HCT116 (cell line): ENCODE data around the gene NLRC5. TPM values are rescaled to one million over a fixed set of nuclear protein-coding genes. Genes with fewer than 3 reads are reported as not detected.
"Not testable (repeated sequence)": the region's sequence is repeated elsewhere in the genome, so short reads cannot be mapped to it uniquely, and the experiment has no call there.

Experiments used
- ATAC-seq: fragments of 200-7000 bp; cut with Tn5 transposase; 2 replicates; pipeline ENCODE4 v1.9.1; 2020; ENCODE audit warnings: mild to moderate bottlenecking, moderate library complexity
- BruUV-seq: library from RNA; stranded (reverse); fragments of 400-500 nt; replicated peaks from 2 replicates; lab custom pipeline; 2021; lab: Mats Ljungman, UMichigan
- CTCF ChIA-PET: fragments of 300-600 bp; sonication (Branson Sonifier 250); formaldehyde crosslinking; loops from one replicate; lab custom pipeline; 2021; ENCODE audit warnings: antibody characterized with exemption; lab: Charles Lee
- POLR2A ChIA-PET: fragments of 300-600, 350-600 bp; sonication (Branson Sonifier 250); formaldehyde crosslinking; loops from one replicate; lab custom pipeline; 2021; ENCODE audit warnings: antibody characterized with exemption; lab: Charles Lee
- RAD21 ChIA-PET, 2 experiments: fragments of 300-600 bp; sonication (Branson Sonifier 250); formaldehyde crosslinking; loops; one replicate each; lab custom pipeline; 2023; ENCODE audit warnings: low total read pairs in 2 of 2; ENCODE audit not compliant: uncharacterized antibody in 2 of 2, unreplicated experiment in 2 of 2, low non-redundant PET in 1 of 2; lab: Charles Lee
- DNase-seq: peaks from one replicate; pipeline ENCODE4 v3.0.0-alpha.2; 2010; ENCODE audit warnings: low read depth, low spot score
- H2AFZ ChIP-seq: fragments of 200-600 bp; shearing (Covaris generic), sonication (generic); 2 replicates; pipeline ENCODE4 v1.6.1; 2017; ENCODE audit warnings: low read depth, mixed run types, mixed read lengths, antibody characterized with exemption, low read length; ENCODE audit not compliant: poor library complexity, severe bottlenecking
- H3K27ac ChIP-seq: 2 replicates; pipeline ENCODE4 v1.5.1; 2012; ENCODE audit warnings: low read depth, low read length
- H3K27me3 ChIP-seq: fragments of 200-600 bp; sonication (generic); 2 replicates; pipeline ENCODE4 v1.6.1; 2016; ENCODE audit warnings: mixed run types, low read length, mixed read lengths; ENCODE audit not compliant: insufficient read depth
- H3K36me3 ChIP-seq, 2 experiments: fragments of 200-500 bp in 1 of 2; fragments of 200-600 bp in 1 of 2; sonication (Bioruptor generic) in 1 of 2; sonication (generic) in 1 of 2; 2 replicates each; pipeline versions ENCODE4 v1.5.1 to v1.6.1; 2014 to 2016; ENCODE audit warnings: low read length in 2 of 2, inconsistent platforms in 1 of 2, mixed read lengths in 1 of 2, mixed run types in 1 of 2; ENCODE audit not compliant: insufficient read depth in 2 of 2, control insufficient read depth in 1 of 2
- H3K4me1 ChIP-seq, 2 experiments: fragments of 200-600 bp in 1 of 2; sonication (generic) in 1 of 2; 2 replicates each; pipeline versions ENCODE4 v1.5.1 to v1.6.1; 2012 to 2017; ENCODE audit warnings: low read length in 2 of 2, inconsistent platforms in 1 of 2, mild to moderate bottlenecking in 1 of 2, mixed read lengths in 1 of 2, mixed run types in 1 of 2, moderate library complexity in 1 of 2; ENCODE audit not compliant: insufficient read depth in 2 of 2, control insufficient read depth in 1 of 2
- H3K4me2 ChIP-seq: fragments of 200-600 bp; sonication (generic); 2 replicates; pipeline ENCODE4 v1.6.1; 2017; ENCODE audit warnings: mixed run types, low read length, mixed read lengths
- H3K4me3 ChIP-seq, 2 experiments: fragments of 200-600 bp in 1 of 2; sonication (generic) in 1 of 2; replicated peaks in 1 of 2; 2 replicates each; pipeline ENCODE4 v1.5.1; 2011 to 2016; ENCODE audit warnings: low read length in 2 of 2, control low read depth in 1 of 2, low read depth in 1 of 2, mild to moderate bottlenecking in 1 of 2, mixed read lengths in 1 of 2, mixed run types in 1 of 2
- H3K79me2 ChIP-seq: fragments of 200-600 bp; sonication (generic); 2 replicates; pipeline ENCODE4 v1.6.1; 2017; ENCODE audit warnings: mild to moderate bottlenecking, mixed run types, low read length, moderate library complexity, mixed read lengths; ENCODE audit not compliant: insufficient read depth
- H3K9ac ChIP-seq: fragments of 200-600 bp; sonication (generic); 2 replicates; pipeline ENCODE4 v1.6.1; 2016; ENCODE audit warnings: low read length, mixed read lengths
- H3K9me2 ChIP-seq: fragments of 200-600 bp; sonication (generic), shearing (Covaris generic); 2 replicates; pipeline ENCODE4 v1.6.1; 2017; ENCODE audit warnings: mixed run types, mild to moderate bottlenecking, moderate library complexity; ENCODE audit not compliant: insufficient read depth
- H3K9me3 ChIP-seq, 2 experiments: fragments of 200-500 bp in 1 of 2; fragments of 200-600 bp in 1 of 2; sonication (Bioruptor generic) in 1 of 2; sonication (generic) in 1 of 2; 2 replicates each; pipeline ENCODE4 v1.6.1; 2014 to 2017; ENCODE audit warnings: low read length in 2 of 2, mixed read lengths in 2 of 2, inconsistent platforms in 1 of 2, low read depth in 1 of 2, mild to moderate bottlenecking in 1 of 2, mixed run types in 1 of 2, moderate library complexity in 1 of 2; ENCODE audit not compliant: control insufficient read depth in 1 of 2, insufficient read depth in 1 of 2
- H4K20me1 ChIP-seq: fragments of 200-600 bp; sonication (generic), shearing (Covaris generic); 2 replicates; pipeline ENCODE4 v1.6.1; 2017; ENCODE audit warnings: mixed run types, mild to moderate bottlenecking, moderate library complexity; ENCODE audit not compliant: insufficient read depth
- CEBPB ChIP-seq: IDR thresholded peaks from 2 replicates; pipeline ENCODE4 v1.6.1; 2012; ENCODE audit warnings: low read depth
- EGR1 ChIP-seq: IDR thresholded peaks from 2 replicates; pipeline ENCODE4 v1.6.1; 2012; ENCODE audit warnings: low read depth
- JUND ChIP-seq: IDR thresholded peaks from 2 replicates; pipeline ENCODE4 v1.6.1; 2012
- SIN3A ChIP-seq: IDR thresholded peaks from 2 replicates; pipeline ENCODE4 v1.6.1; 2012; ENCODE audit warnings: low read depth
- YY1 ChIP-seq: IDR thresholded peaks from 2 replicates; pipeline ENCODE4 v1.6.1; 2011; ENCODE audit warnings: low read length, low read depth, moderate library complexity, mild to moderate bottlenecking; ENCODE audit not compliant: insufficient replicate concordance; ENCODE audit errors: extremely low read depth
- intact Hi-C: fragments of 100-400 bp; cut with micrococcal nuclease; formaldehyde crosslinking; loops from 2 replicates; pipeline ENCODE4 v1.10.0; 2022
- total RNA-seq: library from RNA; stranded (reverse); gene quantifications from one replicate; pipeline ENCODE4 v1.2.1, GENCODE V29; 2021; ENCODE audit not compliant: unreplicated experiment
- TF ChIP-seq, protein P1 (sequence below): IDR thresholded peaks from 2 replicates; pipeline ENCODE4 v1.6.1; 2012

NLRC5 gene
- total RNA-seq, 1 experiment from 2014 or later = 10.4 TPM

DNA sequence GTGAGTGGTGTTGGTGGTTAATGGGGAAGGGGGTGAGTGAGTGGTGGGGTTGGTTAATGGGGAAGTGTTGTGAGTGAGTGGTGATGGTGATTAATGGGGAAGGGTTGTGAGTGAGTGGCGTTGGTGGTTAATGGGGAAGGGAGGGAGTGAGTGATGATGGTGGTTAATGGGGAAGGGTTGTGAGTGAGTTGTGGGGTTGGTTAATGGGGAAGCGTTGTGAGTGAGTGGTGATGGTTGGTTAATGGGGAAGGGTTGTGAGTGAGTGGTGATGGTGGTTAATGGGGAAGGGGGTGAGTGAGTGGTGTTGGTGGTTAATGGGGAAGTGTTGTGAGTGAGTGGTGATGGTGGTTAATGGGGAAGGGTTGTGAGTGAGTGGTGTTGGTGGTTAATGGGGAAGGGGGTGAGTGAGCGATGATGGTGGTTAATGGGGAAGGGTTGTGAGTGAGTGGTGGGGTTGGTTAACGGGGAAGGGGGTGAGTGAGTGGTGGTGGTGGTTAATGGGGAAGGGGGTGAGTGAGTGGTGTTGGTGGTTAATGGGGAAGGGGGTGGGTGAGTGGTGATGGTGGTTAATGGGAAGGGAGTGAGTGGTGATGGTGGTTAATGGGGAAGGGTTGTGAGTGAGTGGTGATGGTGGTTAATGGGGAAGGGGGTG lies 81.8 kb downstream of the NLRC5 start:
- H3K79me2 ChIP-seq, H2AFZ ChIP-seq, DNase-seq, H3K9ac ChIP-seq, CTCF ChIA-PET, H3K27me3 ChIP-seq, H3K9me3 ChIP-seq, POLR2A ChIA-PET, H3K9me2 ChIP-seq, H3K36me3 ChIP-seq, H3K27ac ChIP-seq, BruUV-seq, intact Hi-C loops, H3K4me3 ChIP-seq, RAD21 ChIA-PET, ATAC-seq, H4K20me1 ChIP-seq: not testable (repeated sequence)
- Histone ChIP-seq H3K4me2 (peak overlapping the region; percentile 64; the same call in 1 of the 2 replicates), H3K4me1 (peaks cover 10 to 35% of the 10 kb centered on the region in 2 experiments)

GRCh38 chr16:57071831-57072582 lies 82.7 kb downstream of the NLRC5 start:
- POLR2A ChIA-PET = no interaction called here
- TF ChIP-seq EGR1 = no peak
- TF ChIP-seq CEBPB = no peak
- no peak for TF ChIP-seq SIN3A
- TF ChIP-seq JUND = no peak
- TF ChIP-seq, protein P1, sequence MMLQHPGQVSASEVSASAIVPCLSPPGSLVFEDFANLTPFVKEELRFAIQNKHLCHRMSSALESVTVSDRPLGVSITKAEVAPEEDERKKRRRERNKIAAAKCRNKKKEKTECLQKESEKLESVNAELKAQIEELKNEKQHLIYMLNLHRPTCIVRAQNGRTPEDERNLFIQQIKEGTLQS = no peak
- TF ChIP-seq YY1 = no peak
- TF ChIP-seq, all 23 proteins: peak for 0
- no peaks in the 10 kb centered on the region for H4K20me1 ChIP-seq
- H3K9ac ChIP-seq = 0 out of 2 replicates have a peak overlapping the region, but pooled peaks have one; percentile 3
- H3K9me2 ChIP-seq = 0 out of 2 replicates have a peak, but pooled peaks cover 3% of the 10 kb centered on the region
- peak; percentile 26 for DNase-seq
- ChIA-PET CTCF (interaction anchor here (2.0 kb wide), 1 partner anchor 12 kb away, joined by 7 read pairs; no protein-coding TSS in a partner anchor), RAD21 (no interaction called here)
- no peak overlapping the region for H3K27ac ChIP-seq
- H3K4me2 ChIP-seq = peak overlapping the region; percentile 64
- peaks cover 10 to 35% of the 10 kb centered on the region in 2 experiments for H3K4me1 ChIP-seq
- ATAC-seq = peak; percentile 86
- no peaks in the 10 kb centered on the region for H3K27me3 ChIP-seq
- H3K9me3 ChIP-seq = no peaks in the 10 kb centered on the region
- no peak overlapping the region for H3K4me3 ChIP-seq
- intact Hi-C loops = no loop called here
- H3K36me3 ChIP-seq = no peaks in the 10 kb centered on the region
- H3K79me2 ChIP-seq = no peaks in the 10 kb centered on the region
- no peak overlapping the region for H2AFZ ChIP-seq
- BruUV-seq = no TSS peak
